Tibial nerve (tissue), 4 donors: ENCODE data around the gene CACNB3. TPM values are rescaled to one million over a fixed set of nuclear protein-coding genes. Genes with fewer than 3 reads are reported as not detected.

Experiments
- DNase-seq, 2 donors: peaks; one replicate each; pipeline ENCODE4 v3.0.0-alpha.2; 2019; ENCODE audit warnings: low spot score in 2 of 2
- H3K27ac ChIP-seq, 4 donors: fragments of 200-600 bp; sonication (generic) in 3 of 4; one replicate each; pipeline ENCODE4 v1.5.1; 2017 to 2019; ENCODE audit warnings: mild to moderate bottlenecking in 1 of 4
- H3K27me3 ChIP-seq, 2 donors: fragments of 200-600 bp; sonication (generic) in 1 of 2; one replicate each; pipeline versions ENCODE4 v1.5.1 to v1.6.0; 2017 to 2019
- H3K36me3 ChIP-seq, 3 donors: fragments of 200-600 bp; sonication (generic); one replicate each; pipeline ENCODE4 v1.5.1; 2018 to 2019
- H3K4me1 ChIP-seq, 4 donors: fragments of 200-600 bp; sonication (generic) in 3 of 4; one replicate each; pipeline ENCODE4 v1.5.1; 2017 to 2019
- H3K4me3 ChIP-seq, 4 donors: fragments of 200-600 bp; sonication (generic) in 3 of 4; one replicate each; pipeline ENCODE4 v1.5.1; 2017 to 2019; ENCODE audit warnings: mild to moderate bottlenecking in 1 of 4, moderate library complexity in 1 of 4
- H3K9me3 ChIP-seq, 4 donors: fragments of 200-600 bp; sonication (generic) in 3 of 4; one replicate each; pipeline ENCODE4 v1.5.1; 2017 to 2019
- EP300 ChIP-seq, 2 donors: sonication (generic); formaldehyde crosslinking; IDR thresholded peaks; one replicate each; pipeline ENCODE4 v1.6.1; 2017; ENCODE audit warnings: antibody characterized with exemption in 2 of 2, mild to moderate bottlenecking in 1 of 2
- POLR2A ChIP-seq, 2 donors: fragments of 450-650 bp; IDR thresholded peaks; one replicate each; pipeline ENCODE4 v1.6.1; 2017; ENCODE audit warnings: antibody characterized with exemption in 2 of 2, mild to moderate bottlenecking in 2 of 2, moderate library complexity in 2 of 2
- WGBS, 2 donors: methylation state at CpG; one replicate each; pipeline ENCODE4 v1.1.5; 2018; 5-methylcytosine and 5-hydroxymethylcytosine counted together
- total RNA-seq, 4 donors: library from RNA; depleted of rRNA; stranded (reverse); fragments of >200 nt; gene quantifications; one replicate each; pipeline ENCODE4 v1.1.0, GENCODE V29; 2016
- TF ChIP-seq, protein P1 (sequence below), 5 experiments: fragments of 200-600 bp in 3 of 5; fragments of 450-650 bp in 2 of 5; sonication (generic) in 3 of 5; IDR thresholded peaks; one replicate each; pipeline ENCODE4 v1.5.1; 2016 to 2019; ENCODE audit warnings: antibody characterized with exemption in 5 of 5, mild to moderate bottlenecking in 3 of 5, moderate library complexity in 2 of 5

Gene CACNB3
- total RNA-seq, 4 donors from 2014 or later, result 9.8 to 31.2 (median 20.7) TPM

DNA sequence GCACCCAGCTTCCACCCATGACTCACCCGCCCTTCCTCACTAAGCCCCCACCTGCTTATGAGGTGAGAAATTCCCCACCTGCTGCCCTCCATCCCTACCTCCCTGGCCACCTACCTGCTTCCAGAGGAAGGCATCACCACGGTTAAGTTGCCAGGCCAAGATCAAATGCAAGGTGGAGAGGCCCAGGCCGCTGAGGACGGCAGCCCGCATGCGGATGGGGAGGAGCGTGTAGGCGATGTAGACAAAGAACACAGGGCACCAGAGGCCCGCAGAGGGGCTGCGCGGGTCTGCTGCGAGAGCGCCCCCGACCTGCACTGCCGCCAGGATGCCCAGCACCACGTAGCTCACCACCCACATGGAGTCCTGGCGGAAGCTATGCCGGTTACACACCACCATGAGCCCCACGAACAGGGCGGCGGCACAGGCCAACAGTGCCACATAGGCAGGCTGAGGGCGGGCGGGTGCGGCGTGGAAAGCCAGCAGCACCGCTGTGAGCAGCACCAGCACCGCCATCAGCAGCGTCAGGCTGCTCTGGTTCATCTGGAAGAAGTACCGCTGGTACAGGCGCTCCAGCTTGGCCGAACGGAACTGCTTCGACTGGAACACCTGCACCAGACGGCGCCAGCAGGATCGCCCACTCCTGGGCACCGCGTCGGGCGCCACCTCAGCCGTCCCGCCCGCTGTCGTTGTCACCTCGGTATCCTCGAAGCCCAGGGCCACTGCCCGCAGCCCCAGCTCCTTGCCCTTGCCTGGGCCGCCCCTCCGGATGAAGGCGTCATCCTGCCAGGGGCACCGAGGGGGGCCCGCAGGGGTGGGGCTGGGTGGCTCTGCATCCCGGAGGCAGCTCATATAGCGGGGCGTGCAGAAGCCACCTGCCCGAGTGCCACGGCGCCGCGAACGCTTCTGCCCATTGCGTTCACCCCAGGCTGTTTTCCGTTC is 35.6 kb upstream of the CACNB3 start:
- Histone ChIP-seq H3K27me3 (no peaks in the 10 kb centered on the region), H3K9me3 (no peaks in the 10 kb centered on the region), H3K4me1 (peaks cover 0 to 92% (median 38%) of the 10 kb centered on the region in 4 donors), H3K4me3 (no peak overlapping the region), H3K36me3 (peaks cover 0 to 18% (median 0%) of the 10 kb centered on the region in 3 donors), H3K27ac (peak overlapping the region in 1 of 4 donors; percentile 22)
- 62 to 74% methylated on average over 40 to 60 of the region's 63 CpGs for WGBS, 2 donors
- DNase-seq, result no peak
- TF ChIP-seq, protein P1, sequence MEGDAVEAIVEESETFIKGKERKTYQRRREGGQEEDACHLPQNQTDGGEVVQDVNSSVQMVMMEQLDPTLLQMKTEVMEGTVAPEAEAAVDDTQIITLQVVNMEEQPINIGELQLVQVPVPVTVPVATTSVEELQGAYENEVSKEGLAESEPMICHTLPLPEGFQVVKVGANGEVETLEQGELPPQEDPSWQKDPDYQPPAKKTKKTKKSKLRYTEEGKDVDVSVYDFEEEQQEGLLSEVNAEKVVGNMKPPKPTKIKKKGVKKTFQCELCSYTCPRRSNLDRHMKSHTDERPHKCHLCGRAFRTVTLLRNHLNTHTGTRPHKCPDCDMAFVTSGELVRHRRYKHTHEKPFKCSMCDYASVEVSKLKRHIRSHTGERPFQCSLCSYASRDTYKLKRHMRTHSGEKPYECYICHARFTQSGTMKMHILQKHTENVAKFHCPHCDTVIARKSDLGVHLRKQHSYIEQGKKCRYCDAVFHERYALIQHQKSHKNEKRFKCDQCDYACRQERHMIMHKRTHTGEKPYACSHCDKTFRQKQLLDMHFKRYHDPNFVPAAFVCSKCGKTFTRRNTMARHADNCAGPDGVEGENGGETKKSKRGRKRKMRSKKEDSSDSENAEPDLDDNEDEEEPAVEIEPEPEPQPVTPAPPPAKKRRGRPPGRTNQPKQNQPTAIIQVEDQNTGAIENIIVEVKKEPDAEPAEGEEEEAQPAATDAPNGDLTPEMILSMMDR (IDR thresholded peaks at IDR 0.05), result no peak
- TF ChIP-seq POLR2A (IDR thresholded peaks at IDR 0.05) (no peak), EP300 (IDR thresholded peaks at IDR 0.05) (no peak)

DNA sequence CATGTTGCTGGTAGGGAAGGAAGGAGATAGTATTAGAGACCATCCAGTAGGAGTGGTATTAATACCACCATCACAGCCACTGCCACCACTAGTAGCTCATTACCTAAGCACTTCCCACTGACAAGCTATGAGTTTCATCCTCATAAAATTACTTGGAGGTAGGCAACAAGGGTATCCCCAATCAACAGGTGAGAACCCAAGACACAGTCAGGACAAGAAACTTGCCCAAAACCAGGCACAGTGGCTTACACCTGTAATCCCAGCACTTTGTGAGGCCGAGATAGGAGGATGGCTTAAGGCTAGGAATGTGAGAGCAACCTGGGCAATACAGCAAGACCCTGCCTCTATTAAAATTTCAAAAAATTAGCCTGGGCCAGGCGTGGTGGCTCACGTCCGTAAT is 34.9 kb upstream of the CACNB3 start:
- Histone ChIP-seq H3K27me3 (no peaks in the 10 kb centered on the region), H3K4me1 (peaks cover 0 to 96% (median 43%) of the 10 kb centered on the region in 4 donors), H3K4me3 (no peak overlapping the region), H3K27ac (peak overlapping the region in 2 of 4 donors; percentile 22 to 41), H3K9me3 (no peaks in the 10 kb centered on the region), H3K36me3 (peaks cover 0 to 14% (median 0%) of the 10 kb centered on the region in 3 donors)
- TF ChIP-seq POLR2A (IDR thresholded peaks at IDR 0.05) (no peak), EP300 (IDR thresholded peaks at IDR 0.05) (no peak)
- TF ChIP-seq, protein P1 (IDR thresholded peaks at IDR 0.05), result no peak
- 93 to 95% methylated on average over 4 of the region's 4 CpGs for WGBS, 2 donors
- no peak for DNase-seq

DNA sequence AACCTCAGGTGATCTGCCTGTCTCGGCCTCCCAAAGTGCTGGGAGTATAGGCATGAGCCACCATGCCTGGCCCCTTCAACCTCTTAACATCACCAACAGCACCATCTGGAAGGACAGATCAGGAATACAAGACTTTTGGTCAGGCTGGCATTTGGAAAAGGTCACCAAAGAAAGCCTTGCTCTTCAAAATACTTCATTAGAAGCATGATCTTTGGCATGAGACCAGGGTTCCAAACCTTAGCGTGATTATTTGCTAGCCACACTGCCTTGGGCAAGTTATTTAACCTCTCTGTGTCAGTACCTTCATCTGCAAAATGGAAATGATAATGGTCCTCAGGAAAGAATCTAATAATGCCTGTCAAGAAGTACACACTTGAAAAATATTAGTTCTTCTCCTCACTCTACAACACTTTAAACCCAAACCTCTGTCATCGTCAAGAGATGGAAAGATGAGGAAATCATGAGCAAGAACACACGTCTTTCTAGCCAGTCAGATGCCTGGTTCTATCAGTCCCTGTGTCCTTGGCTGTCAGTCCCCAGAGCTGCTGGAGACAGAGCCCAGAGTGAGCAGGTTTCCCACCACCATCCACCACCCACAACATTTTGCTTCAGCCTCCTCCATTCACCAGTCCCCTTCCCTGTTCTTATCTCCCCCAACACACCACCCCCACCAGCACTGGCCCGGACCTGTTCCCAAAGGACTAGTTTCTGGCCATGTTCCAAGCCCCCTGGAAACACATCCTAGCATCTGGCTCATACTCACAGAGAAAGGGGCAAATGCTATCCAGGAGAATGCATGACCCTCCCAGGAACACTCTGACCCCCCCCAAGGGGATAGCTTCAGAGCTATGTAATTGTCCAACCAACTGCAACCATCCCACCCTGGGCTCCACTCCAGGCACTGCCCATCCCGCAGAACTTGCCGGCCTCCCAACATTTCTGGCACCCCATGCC is 31.4 kb upstream of the CACNB3 start:
- DNase-seq, result no peak
- H3K4me3 ChIP-seq, result peak overlapping the region in 3 of 4 donors; percentile 72 to 93 (median 88)
- peaks cover 0 to 69% (median 23%) of the 10 kb centered on the region in 4 donors for H3K4me1 ChIP-seq
- TF ChIP-seq, protein P1 (IDR thresholded peaks at IDR 0.05), result no peak
- TF ChIP-seq EP300 (IDR thresholded peaks at IDR 0.05) (no peak), POLR2A (IDR thresholded peaks at IDR 0.05) (no peak)
- H3K9me3 ChIP-seq, result no peaks in the 10 kb centered on the region
- H3K27me3 ChIP-seq, result no peaks in the 10 kb centered on the region
- H3K27ac ChIP-seq, result peak overlapping the region; percentile 55 to 93 (median 90)
- WGBS, 2 donors, result 17 to 23% methylated on average over 7 of the region's 7 CpGs
- peaks cover 0 to 14% (median 0%) of the 10 kb centered on the region in 3 donors for H3K36me3 ChIP-seq

DNA sequence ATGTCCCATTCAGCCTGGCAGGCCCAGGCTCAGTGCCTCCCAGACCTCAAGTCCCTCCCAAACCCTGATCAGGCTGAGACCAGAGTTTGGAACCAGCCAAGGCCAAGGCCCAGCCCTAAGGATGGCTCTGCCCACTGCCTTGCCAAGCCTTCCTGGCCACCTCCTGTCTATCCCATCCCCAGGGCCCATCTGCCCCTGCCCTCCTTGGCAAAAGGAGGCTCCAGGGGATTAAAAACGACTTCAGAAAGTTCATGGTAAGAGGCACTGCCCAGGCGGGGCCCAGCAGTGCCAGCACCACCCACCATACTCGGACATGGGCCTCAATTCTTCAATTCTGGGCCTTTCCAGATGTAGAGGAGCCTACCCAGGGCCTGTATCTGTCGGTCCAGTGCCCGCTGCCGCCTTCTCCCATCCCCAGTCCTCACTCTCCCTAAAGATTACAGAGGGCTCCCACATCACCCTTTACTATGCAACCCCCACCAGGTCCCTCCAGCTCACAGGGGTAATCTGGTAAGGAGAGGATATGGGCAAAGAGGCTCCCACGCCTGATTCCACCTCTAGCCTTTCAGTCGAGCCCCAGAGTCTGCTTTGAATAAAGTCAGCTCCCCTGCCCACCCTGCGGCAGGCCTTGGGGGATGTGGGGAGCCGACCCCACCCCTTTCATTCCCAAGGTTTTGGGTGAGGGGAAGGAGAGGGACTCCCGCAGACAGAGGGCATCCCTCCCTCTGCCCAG is 30.3 kb upstream of the CACNB3 start:
- Histone ChIP-seq H3K4me3 (peak overlapping the region; percentile 57 to 93 (median 80)), H3K36me3 (peaks cover 0 to 3% (median 0%) of the 10 kb centered on the region in 3 donors), H3K27me3 (no peaks in the 10 kb centered on the region), H3K27ac (peak overlapping the region; percentile 55 to 93 (median 90)), H3K9me3 (no peaks in the 10 kb centered on the region), H3K4me1 (peaks cover 0 to 58% (median 22%) of the 10 kb centered on the region in 4 donors)
- no peak for DNase-seq
- 2 to 10% methylated on average over 11 of the region's 11 CpGs for WGBS, 2 donors
- no peak for TF ChIP-seq EP300 (IDR thresholded peaks at IDR 0.05)
- TF ChIP-seq, protein P1 (IDR thresholded peaks at IDR 0.05), result no peak
- TF ChIP-seq POLR2A (IDR thresholded peaks at IDR 0.05), result no peak
